ENCODE measurements around the gene NEDD4L. TPM values are rescaled to one million over a fixed set of nuclear protein-coding genes. Genes with fewer than 3 reads are reported as not detected.
A peak's percentile ranks its signal among the peaks of the same experiment; 100 is the strongest.
"Not testable (repeated sequence)": the region's sequence is repeated elsewhere in the genome, so short reads cannot be mapped to it uniquely, and the experiment has no call there.

Gene NEDD4L
- 10 to 100 TPM; 10.8 to 14.1 TPM for polyA plus RNA-seq

- no peaks in the 10 kb centered on the region for H3K9me3 ChIP-seq (ENCODE audit: control insufficient read depth in 2 of 2, insufficient read depth in 1 of 2, low read depth in 1 of 2, low read length in 1 of 2)
- 1% methylated on average over 67 to 91 of the region's 91 CpGs for WGBS, 2 donors
- H3K4me3 ChIP-seq (ENCODE audit: low read depth in 1 of 2, low read length in 2 of 2): peak within 1 kb of the TSS; percentile 75 to 85
- peak within 1 kb of the TSS; percentile 67 to 80 for H3K27ac ChIP-seq (ENCODE audit: low read depth in 2 of 2, low read length in 1 of 2)
- H3K4me1 ChIP-seq (ENCODE audit: control insufficient read depth in 2 of 2, insufficient read depth in 2 of 2, low read length in 1 of 2): no peaks in the 10 kb centered on the region
- H3K27me3 ChIP-seq (ENCODE audit: control insufficient read depth in 1 of 2, insufficient read depth in 2 of 2, low read length in 2 of 2): no peaks in the 10 kb centered on the region
- no peaks in the 10 kb centered on the region for H3K36me3 ChIP-seq (ENCODE audit: control insufficient read depth in 2 of 2, insufficient read depth in 2 of 2, low read length in 1 of 2)
These were observed at the start of gene NEDD4L for GRCh38 chr18:58043491-58044369. Gene NEDD4L, plus strand, starts transcription at chr18:58044226. Its CDS starts 435 bp downstream, at chr18:58044661.

DNA sequence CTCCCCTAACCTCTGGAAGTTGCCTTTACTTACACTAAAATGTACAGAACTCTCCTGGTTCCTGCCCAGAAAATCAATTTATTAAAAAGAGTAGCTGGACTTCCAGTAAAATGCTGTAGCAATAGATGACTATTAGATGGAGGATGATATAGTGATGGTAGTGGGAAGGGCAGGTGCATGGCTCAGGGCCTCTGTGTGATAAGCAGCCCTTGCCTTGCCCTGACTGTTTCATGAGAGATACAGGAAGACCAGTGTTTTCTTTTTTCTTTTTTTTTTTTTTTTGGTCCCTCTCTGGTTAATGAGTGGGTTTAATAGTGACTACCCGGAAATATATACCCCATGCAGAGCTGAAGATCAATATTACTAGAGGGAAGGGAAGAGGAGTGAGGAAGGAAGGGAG is 48.7 kb upstream of the NEDD4L start:
- no peak overlapping the region for H3K27ac ChIP-seq (ENCODE audit: low read depth in 2 of 2, low read length in 1 of 2)
- no peaks in the 10 kb centered on the region for H3K27me3 ChIP-seq (ENCODE audit: control insufficient read depth in 1 of 2, insufficient read depth in 2 of 2, low read length in 2 of 2)
- no peak overlapping the region for H3K4me3 ChIP-seq (ENCODE audit: low read depth in 1 of 2, low read length in 2 of 2)
- no peaks in the 10 kb centered on the region for H3K4me1 ChIP-seq (ENCODE audit: control insufficient read depth in 2 of 2, insufficient read depth in 2 of 2, low read length in 1 of 2)
- 76 to 83% methylated on average over 1 of the region's 1 CpG for WGBS, 2 donors
- H3K36me3 ChIP-seq (ENCODE audit: control insufficient read depth in 2 of 2, insufficient read depth in 2 of 2, low read length in 1 of 2): no peaks in the 10 kb centered on the region
- no peaks in the 10 kb centered on the region for H3K9me3 ChIP-seq (ENCODE audit: control insufficient read depth in 2 of 2, insufficient read depth in 1 of 2, low read depth in 1 of 2, low read length in 1 of 2)

- H3K9me3 ChIP-seq (ENCODE audit: control insufficient read depth in 2 of 2, insufficient read depth in 1 of 2, low read depth in 1 of 2, low read length in 1 of 2): not testable (repeated sequence)
- 89 to 90% methylated on average over 3 of the region's 3 CpGs for WGBS, 2 donors
These were observed 47.1 kb upstream of the NEDD4L start for GRCh38 chr18:57996894-57997293.

GRCh38 chr18:57997820-57998219 is 46.2 kb upstream of the NEDD4L start:
- WGBS, 2 donors: 69 to 85% methylated on average over 2 of the region's 2 CpGs
- Histone ChIP-seq H3K4me3 (ENCODE audit: low read depth in 1 of 2, low read length in 2 of 2) (no peak overlapping the region), H3K27me3 (ENCODE audit: control insufficient read depth in 1 of 2, insufficient read depth in 2 of 2, low read length in 2 of 2) (no peaks in the 10 kb centered on the region), H3K9me3 (ENCODE audit: control insufficient read depth in 2 of 2, insufficient read depth in 1 of 2, low read depth in 1 of 2, low read length in 1 of 2) (no peaks in the 10 kb centered on the region), H3K36me3 (ENCODE audit: control insufficient read depth in 2 of 2, insufficient read depth in 2 of 2, low read length in 1 of 2) (no peaks in the 10 kb centered on the region), H3K27ac (ENCODE audit: low read depth in 2 of 2, low read length in 1 of 2) (no peak overlapping the region), H3K4me1 (ENCODE audit: control insufficient read depth in 2 of 2, insufficient read depth in 2 of 2, low read length in 1 of 2) (no peaks in the 10 kb centered on the region)

More at GRCh38 chr18:57996894-57997293, 47.1 kb upstream of the NEDD4L start:
- not testable (repeated sequence) for H3K4me3 ChIP-seq (ENCODE audit: low read depth in 1 of 2, low read length in 2 of 2); H3K4me1 ChIP-seq (ENCODE audit: control insufficient read depth in 2 of 2, insufficient read depth in 2 of 2, low read length in 1 of 2); H3K27me3 ChIP-seq (ENCODE audit: control insufficient read depth in 1 of 2, insufficient read depth in 2 of 2, low read length in 2 of 2); H3K36me3 ChIP-seq (ENCODE audit: control insufficient read depth in 2 of 2, insufficient read depth in 2 of 2, low read length in 1 of 2); H3K27ac ChIP-seq (ENCODE audit: low read depth in 2 of 2, low read length in 1 of 2)

- 82 to 85% methylated on average over 1 of the region's 1 CpG for WGBS, 2 donors
- no peak overlapping the region for H3K27ac ChIP-seq (ENCODE audit: low read depth in 2 of 2, low read length in 1 of 2)
- no peaks in the 10 kb centered on the region for H3K36me3 ChIP-seq (ENCODE audit: control insufficient read depth in 2 of 2, insufficient read depth in 2 of 2, low read length in 1 of 2)
- no peaks in the 10 kb centered on the region for H3K4me1 ChIP-seq (ENCODE audit: control insufficient read depth in 2 of 2, insufficient read depth in 2 of 2, low read length in 1 of 2)
- no peaks in the 10 kb centered on the region for H3K27me3 ChIP-seq (ENCODE audit: control insufficient read depth in 1 of 2, insufficient read depth in 2 of 2, low read length in 2 of 2)
- no peaks in the 10 kb centered on the region for H3K9me3 ChIP-seq (ENCODE audit: control insufficient read depth in 2 of 2, insufficient read depth in 1 of 2, low read depth in 1 of 2, low read length in 1 of 2)
- H3K4me3 ChIP-seq (ENCODE audit: low read depth in 1 of 2, low read length in 2 of 2): no peak overlapping the region
These were observed 45.6 kb upstream of the NEDD4L start for GRCh38 chr18:57998461-57998860.

- WGBS, 2 donors: 53 to 64% methylated on average over 3 of the region's 3 CpGs
- H3K27ac ChIP-seq (ENCODE audit: low read depth in 2 of 2, low read length in 1 of 2): no peak overlapping the region
- no peaks in the 10 kb centered on the region for H3K9me3 ChIP-seq (ENCODE audit: control insufficient read depth in 2 of 2, insufficient read depth in 1 of 2, low read depth in 1 of 2, low read length in 1 of 2)
- H3K36me3 ChIP-seq (ENCODE audit: control insufficient read depth in 2 of 2, insufficient read depth in 2 of 2, low read length in 1 of 2): no peaks in the 10 kb centered on the region
- no peaks in the 10 kb centered on the region for H3K27me3 ChIP-seq (ENCODE audit: control insufficient read depth in 1 of 2, insufficient read depth in 2 of 2, low read length in 2 of 2)
- H3K4me3 ChIP-seq (ENCODE audit: low read depth in 1 of 2, low read length in 2 of 2): no peak overlapping the region
- H3K4me1 ChIP-seq (ENCODE audit: control insufficient read depth in 2 of 2, insufficient read depth in 2 of 2, low read length in 1 of 2): no peaks in the 10 kb centered on the region
These were observed 39.7 kb upstream of the NEDD4L start for GRCh38 chr18:58004317-58004716.

DNA sequence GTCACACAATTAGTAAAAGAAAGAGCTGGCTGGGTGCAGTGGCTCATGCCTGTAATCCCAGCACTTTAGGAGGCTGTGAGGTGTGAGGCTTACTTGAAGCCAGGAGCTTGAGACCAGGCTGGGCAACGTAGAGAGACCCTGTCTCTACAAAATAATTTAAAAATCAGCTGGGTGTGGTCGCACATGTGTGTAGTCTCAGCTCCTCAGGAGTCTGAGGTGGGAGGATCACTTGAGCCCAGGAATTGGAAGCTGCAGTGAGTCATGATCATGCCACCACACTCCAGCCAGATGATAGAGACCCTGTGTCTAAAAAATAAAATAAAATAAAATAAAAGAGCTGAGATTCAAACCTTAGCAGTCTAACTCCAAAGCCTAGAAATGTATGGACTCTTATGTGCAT is 39.0 kb upstream of the NEDD4L start:
- Histone ChIP-seq H3K36me3 (ENCODE audit: control insufficient read depth in 2 of 2, insufficient read depth in 2 of 2, low read length in 1 of 2) (no peaks in the 10 kb centered on the region), H3K9me3 (ENCODE audit: control insufficient read depth in 2 of 2, insufficient read depth in 1 of 2, low read depth in 1 of 2, low read length in 1 of 2) (no peaks in the 10 kb centered on the region), H3K4me1 (ENCODE audit: control insufficient read depth in 2 of 2, insufficient read depth in 2 of 2, low read length in 1 of 2) (no peaks in the 10 kb centered on the region), H3K27me3 (ENCODE audit: control insufficient read depth in 1 of 2, insufficient read depth in 2 of 2, low read length in 2 of 2) (no peaks in the 10 kb centered on the region), H3K27ac (ENCODE audit: low read depth in 2 of 2, low read length in 1 of 2) (no peak overlapping the region), H3K4me3 (ENCODE audit: low read depth in 1 of 2, low read length in 2 of 2) (no peak overlapping the region)
- WGBS, 2 donors: 70 to 74% methylated on average over 2 of the region's 2 CpGs

GRCh38 chr18:58005885-58006523 is 38.0 kb upstream of the NEDD4L start:
- Histone ChIP-seq H3K27ac (ENCODE audit: low read depth in 2 of 2, low read length in 1 of 2) (no peak overlapping the region), H3K4me3 (ENCODE audit: low read depth in 1 of 2, low read length in 2 of 2) (no peak overlapping the region), H3K27me3 (ENCODE audit: control insufficient read depth in 1 of 2, insufficient read depth in 2 of 2, low read length in 2 of 2) (no peaks in the 10 kb centered on the region), H3K9me3 (ENCODE audit: control insufficient read depth in 2 of 2, insufficient read depth in 1 of 2, low read depth in 1 of 2, low read length in 1 of 2) (no peaks in the 10 kb centered on the region), H3K4me1 (ENCODE audit: control insufficient read depth in 2 of 2, insufficient read depth in 2 of 2, low read length in 1 of 2) (no peaks in the 10 kb centered on the region), H3K36me3 (ENCODE audit: control insufficient read depth in 2 of 2, insufficient read depth in 2 of 2, low read length in 1 of 2) (no peaks in the 10 kb centered on the region)
- WGBS, 2 donors: 51 to 63% methylated on average over 3 of the region's 3 CpGs

- Histone ChIP-seq H3K4me1 (ENCODE audit: control insufficient read depth in 2 of 2, insufficient read depth in 2 of 2, low read length in 1 of 2) (no peaks in the 10 kb centered on the region), H3K4me3 (ENCODE audit: low read depth in 1 of 2, low read length in 2 of 2) (no peak overlapping the region), H3K27me3 (ENCODE audit: control insufficient read depth in 1 of 2, insufficient read depth in 2 of 2, low read length in 2 of 2) (no peaks in the 10 kb centered on the region), H3K27ac (ENCODE audit: low read depth in 2 of 2, low read length in 1 of 2) (no peak overlapping the region), H3K9me3 (ENCODE audit: control insufficient read depth in 2 of 2, insufficient read depth in 1 of 2, low read depth in 1 of 2, low read length in 1 of 2) (no peaks in the 10 kb centered on the region), H3K36me3 (ENCODE audit: control insufficient read depth in 2 of 2, insufficient read depth in 2 of 2, low read length in 1 of 2) (no peaks in the 10 kb centered on the region)
These were observed 34.9 kb upstream of the NEDD4L start for GRCh38 chr18:58009166-58009565.

All from esophagus (tissue), 2 donors.